Stimulated activated CD8-positive, alpha-beta memory T cell treated with anti-CD3 and anti-CD28 coated beads, Interleukin-12 subunit alpha, Interleukin-12 subunit beta, amount 100 ng/mL, for 1 hour (primary cell): Measurements from ENCODE around the gene TMA16.

Source experiments
- DNase-seq: peaks from one replicate; pipeline ENCODE4 v3.0.0-alpha.2; 2020; ENCODE audit warnings: low read depth

The TMA16 gene

GRCh38 chr4:163563592-163563991 lies 69.1 kb downstream of the TMA16 start:
- DNase-seq, result no peak

DNA sequence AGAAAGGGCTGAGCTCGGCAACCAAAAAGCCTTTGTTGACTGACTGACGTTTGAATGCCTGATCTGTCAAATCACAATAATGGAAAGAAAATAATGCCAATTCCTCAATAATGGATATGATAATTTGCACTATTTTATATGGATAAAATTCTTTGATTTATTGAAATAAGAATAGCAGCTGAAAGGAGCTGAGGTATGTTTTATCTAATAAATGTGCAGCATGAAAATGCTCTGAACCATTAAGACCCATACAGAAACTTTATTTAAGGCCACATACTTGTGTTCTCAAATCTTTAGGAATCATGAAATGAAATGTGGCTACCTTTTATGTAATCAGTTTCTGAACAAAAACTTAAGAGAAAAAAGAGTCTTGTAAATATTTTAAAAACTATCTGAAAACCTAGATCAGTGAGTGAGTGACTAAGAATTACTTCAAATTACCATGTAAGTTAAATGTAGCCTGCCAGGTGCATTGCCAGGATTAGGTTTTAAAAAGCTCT lies 69.8 kb downstream of the TMA16 start:
- DNase-seq, result no peak

GRCh38 chr4:163565226-163566135 lies 71.0 kb downstream of the TMA16 start:
- no peak for DNase-seq

- no peak for DNase-seq
These were observed 71.8 kb downstream of the TMA16 start for GRCh38 chr4:163566257-163566796.

GRCh38 chr4:163568843-163569242 lies 74.4 kb downstream of the TMA16 start:
- DNase-seq, result no peak
